ENCODE measurements around the gene LARP4.
"Not testable (repeated sequence)": the region's sequence is repeated elsewhere in the genome, so short reads cannot be mapped to it uniquely, and the experiment has no call there.

Gene LARP4

DNA sequence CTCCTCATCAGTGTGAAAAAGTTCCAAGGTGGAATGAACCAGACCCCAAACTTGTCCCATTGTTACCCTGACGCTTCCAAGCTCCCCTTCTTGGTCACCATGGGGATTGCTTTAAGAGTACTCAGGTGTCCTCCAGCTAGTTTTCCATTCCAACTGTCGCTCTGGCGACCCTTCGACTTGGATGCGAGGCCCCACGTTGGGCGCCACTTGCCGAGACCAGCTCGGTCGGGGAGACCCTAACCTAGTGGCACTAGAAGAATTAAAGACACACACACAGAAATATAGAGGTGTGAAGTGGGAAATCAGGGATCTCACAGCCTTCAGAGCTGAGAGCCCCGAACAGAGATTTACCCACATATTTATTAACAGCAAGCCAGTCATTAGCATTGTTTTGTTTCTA is 97.4 kb downstream of the LARP4 start:
- not testable (repeated sequence) for DNase-seq

DNA sequence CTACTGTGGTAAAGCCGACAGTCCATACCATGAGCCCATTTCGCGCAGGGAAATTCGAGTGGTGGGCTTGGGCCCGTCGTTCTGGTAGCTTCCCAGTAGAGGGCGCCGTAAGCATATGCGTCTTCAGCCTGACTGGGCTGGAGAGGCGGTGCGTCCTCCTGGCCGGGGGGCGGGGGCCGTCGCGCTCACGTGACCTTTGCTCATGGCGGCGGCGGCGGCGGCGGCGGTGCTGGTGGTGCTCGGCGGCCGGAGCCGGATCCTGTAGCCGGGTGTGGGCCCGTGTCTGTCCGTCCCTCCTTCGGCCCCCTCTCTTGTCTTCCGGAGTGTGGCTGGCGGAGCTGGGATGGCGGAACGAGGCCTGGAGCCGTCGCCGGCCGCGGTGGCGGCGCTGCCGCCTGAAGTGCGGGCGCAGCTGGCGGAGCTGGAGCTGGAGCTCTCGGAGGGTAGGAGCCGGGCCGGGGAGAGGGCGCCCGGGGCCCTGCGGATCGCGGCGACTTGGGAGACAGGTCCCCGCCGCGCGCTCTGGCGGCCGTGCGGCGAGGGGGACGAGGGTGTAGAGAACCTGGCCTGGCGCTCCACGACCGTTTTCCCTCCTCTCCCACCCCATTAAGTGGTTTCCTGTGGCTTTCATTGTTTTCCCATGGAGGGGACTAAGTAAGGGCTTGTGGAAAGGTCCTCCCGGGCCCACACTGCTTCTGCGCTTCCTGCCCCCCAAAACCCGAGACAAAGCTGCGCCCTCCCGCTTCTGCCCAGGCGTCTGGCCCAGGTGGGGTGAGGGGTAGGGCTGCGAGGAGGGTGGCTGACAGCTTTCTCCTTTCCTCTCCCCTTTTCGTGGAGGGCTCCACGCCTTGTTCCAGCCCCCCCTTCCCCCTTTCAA is 104.4 kb downstream of the LARP4 start, which contains the start of gene DIP2B:
Gene DIP2B (plus strand): TSS at position 188 of the 877 bp plus-strand sequence. CDS start 156 bp downstream, at position 344.
- DNase-seq, result peak; percentile 90

DNA sequence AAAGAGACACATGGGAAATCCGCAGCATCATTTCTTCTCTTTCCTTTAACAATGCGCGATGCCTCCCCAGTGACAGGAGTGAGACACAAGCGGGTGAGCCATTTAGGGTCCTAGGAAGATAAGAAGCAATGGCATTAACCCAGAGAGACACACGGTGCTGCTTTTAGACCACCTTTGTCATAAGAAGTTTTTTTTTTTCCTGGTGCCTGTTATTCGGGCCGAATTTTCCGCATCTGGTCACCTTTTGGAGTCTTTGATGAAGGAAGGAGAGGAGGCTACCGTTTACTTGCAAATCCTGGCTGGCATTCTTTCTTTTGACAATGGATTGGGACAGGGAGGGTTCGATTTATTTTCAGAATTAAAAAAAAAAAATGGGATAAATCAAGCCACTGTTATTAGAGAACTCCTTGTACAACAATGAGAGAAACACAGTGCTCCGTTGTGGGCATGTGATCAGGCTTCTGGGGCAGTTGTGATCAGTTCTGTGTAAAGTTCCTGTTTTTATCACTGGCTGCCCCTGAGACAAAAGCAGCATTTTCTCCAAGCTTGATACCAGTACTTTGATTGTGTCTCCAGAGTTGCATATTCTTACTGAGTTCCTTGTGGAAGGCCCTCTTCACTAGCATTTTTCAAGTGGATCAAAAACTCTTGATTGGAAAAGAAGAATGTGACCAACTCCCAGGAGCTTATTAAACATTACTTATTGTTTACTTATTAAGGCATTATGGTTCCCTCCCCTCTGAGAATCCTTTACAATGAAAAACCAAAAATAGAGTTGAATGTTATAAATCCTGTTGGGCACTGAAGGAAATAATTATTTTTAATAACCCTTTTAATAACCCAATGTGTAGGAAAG is 105.2 kb downstream of the LARP4 start:
- no peak for DNase-seq

DNA sequence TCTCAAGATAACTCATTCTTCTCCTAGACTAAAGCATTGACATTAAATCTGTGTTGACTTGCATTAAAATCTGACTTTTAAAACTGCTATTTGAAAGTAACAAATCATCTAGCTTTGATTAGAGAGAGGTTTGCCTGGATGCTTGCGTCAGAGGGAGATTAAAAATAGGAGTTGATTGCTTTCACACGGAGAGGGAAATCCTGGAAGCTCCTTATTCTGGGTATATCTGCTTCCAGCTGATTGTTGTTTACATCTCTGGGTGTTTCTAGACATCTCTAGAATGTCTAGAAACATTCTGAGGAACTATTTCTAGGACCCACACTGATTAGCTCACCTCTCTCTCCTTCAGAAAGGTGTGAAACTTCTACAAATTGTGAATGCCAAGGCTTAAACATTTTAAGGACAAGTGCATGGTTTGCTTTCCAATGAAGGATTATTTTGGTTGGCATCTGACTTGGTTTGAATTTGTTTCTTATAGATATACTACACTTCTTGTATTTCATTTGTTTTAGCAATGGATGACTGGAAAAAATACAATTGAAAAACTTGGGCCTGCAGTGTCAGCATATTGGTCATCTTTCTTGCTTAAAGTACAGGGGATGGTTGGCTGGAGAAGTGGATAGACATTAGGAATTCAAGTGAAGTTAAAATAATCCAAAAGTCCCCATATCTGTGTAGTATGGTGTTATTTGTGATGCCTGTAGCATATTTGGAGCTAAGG is 106.2 kb downstream of the LARP4 start:
- no peak for DNase-seq

DNA sequence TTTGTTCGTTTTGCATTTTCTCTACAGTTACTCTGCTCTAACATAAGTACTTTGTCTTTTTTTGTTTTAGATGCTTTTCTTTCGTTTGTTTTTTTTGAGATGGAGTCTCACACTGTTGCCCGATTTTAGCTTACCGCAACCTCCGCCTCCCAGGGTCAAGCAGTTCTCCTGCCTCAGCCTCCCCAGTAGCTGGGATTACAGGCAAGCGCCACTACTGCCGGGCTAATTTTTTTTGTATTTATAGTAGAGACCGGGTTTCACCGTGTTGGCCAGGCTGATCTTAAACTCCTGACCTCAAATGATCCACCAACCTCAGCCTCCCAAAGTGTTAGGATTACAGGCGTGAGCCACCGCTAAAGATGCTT is 106.8 kb downstream of the LARP4 start:
- no peak for DNase-seq

DNA sequence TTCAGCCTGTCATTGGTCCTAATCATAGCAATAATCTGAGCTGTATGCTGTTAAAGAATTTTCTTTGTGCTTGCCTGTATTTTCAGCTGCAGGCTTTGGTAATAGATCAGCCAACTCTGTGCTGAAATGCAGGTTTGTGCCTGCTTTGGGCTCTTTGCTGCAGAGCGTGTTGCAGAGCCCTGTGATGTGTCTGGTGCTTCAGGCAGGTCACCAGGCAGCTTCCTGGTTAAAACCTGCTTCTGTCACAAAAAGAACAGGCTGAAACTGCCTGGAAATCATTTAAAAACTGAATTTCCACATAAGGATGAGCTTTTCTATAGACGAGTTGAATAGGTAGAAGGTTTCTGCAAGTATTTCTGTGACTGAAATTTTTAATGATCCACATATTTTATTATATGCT is 107.2 kb downstream of the LARP4 start:
- no peak for DNase-seq

DNA sequence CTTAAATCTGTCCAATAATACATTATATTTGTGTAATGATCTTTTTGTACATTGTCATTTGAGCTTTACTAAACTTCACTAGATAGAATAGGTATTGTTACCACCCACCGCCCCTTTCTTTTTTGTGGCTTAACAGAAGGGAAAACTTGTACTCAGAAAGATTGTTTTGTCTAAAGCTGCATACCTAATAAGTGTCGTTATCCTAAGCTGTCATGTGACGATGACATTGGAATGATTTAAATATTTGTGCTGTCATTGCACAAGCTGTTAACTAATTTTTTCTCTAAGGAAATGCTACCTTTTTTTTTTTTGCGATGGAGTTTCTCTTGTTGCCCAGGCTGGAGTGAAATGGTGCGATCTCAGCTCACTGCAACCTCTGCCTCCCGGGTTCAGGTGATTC is 107.7 kb downstream of the LARP4 start:
- no peak for DNase-seq

DNA sequence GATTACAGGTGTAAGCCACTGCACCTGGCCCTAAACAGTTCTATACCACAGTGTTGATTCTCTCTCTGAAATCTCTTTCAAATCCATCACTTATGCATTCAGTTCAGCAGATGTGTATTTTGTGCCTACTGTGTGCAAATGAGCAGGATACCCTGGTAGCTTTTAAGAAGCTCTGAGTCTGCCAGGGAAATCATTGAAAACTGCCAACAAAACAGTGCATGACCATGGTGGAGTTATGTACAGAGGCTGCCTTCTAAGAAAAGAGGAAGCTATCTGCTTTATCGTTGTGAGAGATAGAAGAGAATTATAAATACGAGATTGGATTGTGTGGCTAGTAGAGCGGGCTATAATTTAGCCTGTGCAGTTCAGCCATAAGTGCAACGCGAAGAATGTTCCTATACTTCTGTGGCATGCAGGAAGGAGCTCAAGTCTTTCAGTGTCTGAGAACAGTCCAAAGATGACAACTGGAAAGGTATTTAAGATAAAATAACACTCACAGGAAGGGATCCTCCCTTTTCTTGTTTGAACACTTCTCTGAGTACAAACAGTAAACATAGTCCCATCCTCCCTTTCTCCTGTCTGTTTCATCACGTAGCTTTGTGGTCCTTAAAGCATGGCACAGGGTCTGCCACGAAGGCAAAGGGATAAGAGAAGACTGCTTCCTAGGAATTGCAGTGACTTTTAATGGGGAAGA is 108.4 kb downstream of the LARP4 start:
- DNase-seq, result no peak

DNA sequence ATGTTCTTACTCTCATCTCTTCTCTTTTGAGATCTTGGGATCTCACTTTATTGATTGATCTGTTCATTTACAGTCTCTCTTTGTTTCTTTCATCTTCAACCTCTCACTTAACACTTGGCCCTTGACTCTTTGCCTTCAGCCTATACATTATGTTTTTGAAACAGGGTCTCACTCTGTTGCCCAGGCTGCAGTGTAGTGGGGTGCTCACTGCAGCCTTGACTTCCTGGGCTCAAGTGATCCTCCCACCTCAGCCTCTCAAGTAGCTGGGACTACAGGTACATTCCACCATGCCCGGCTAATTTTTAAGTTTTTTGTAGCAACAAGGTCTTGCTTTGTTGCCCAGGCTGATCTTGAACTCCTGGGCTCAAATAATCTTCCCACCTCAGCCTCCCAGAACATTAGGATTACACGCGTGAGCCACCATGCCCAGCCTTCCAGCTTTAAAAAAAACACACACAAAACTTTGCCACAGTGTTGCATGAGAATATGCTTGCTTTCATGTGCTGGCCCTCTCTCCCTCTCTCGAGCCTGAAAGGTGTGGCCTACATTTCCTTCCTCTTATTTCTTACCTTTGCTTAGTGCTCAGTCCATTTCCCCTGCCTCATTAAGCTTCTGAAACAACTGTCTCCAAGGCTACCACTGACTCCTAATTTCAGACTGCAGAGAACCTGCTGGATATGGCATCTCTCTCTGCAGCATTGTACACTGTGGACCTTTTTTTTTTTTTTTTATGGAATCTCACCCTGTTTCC is 114.0 kb downstream of the LARP4 start:
- DNase-seq, result no peak

DNA sequence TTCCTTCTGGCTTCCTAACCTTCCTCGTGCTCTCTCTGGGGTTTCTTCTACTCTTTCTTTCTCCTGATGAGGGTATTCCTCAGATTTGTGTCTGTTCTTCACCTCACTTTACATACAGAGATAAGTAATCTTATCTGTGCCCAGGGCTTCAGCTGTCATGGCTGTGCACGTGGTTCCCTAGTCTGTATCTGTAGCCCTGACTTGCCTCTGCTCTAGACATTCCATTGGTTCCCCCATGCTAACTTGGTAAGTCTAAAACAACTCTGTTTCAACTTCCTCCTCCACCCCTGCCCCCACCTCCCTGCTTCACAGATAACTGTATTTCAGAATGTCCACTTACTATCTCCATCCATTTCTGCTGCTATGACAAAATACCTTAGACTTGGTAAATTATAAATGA is 114.9 kb downstream of the LARP4 start:
- no peak for DNase-seq

DNA sequence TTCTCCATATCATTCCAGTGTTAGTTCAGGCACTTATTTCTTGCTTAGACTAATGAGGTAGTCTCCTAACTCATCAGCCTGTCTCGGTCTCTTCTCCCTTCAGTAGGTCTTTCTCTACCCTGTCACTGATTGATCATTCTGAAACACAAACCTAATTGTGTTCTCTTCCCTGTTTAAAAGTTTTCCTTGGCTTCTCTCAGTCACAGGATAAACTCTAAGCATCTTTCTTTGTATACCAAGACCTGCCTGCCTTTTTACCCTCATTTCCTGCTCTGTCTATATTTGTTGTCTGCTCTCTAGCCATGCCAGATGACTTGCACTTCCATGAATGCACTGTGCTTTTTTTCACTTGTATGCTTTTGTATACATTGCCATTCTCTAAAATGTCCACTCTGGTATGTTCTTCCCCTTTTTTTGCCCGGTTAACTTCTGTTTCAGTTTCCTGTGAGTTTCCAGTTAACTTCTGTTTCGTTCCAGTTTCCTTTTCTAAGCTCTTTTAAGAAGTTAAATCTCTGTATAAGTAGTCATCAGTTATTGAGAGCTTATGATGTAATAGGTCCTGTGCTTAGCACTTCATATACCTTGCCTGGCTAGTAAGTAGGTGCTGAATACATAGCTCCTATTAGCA is 116.8 kb downstream of the LARP4 start:
- no peak for DNase-seq

DNA sequence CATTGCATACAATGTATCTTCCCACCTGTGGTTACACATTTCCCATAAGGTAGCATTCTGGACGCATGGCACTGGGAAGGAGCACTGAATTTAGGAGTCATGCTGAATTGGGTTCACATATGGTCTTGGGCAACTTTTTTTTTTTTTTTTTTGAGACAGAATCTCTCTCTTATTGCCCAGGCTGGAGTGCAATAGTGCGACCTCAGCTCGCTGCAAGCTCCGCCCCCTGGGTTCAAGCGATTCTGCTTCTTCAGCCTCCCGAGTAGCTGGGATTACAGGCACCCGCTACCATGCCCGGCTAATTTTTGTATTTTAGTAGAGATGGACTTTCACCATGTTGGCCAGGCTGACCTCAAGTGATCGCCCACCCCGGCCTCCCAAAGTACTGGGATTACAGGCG is 117.4 kb downstream of the LARP4 start:
- no peak for DNase-seq

DNA sequence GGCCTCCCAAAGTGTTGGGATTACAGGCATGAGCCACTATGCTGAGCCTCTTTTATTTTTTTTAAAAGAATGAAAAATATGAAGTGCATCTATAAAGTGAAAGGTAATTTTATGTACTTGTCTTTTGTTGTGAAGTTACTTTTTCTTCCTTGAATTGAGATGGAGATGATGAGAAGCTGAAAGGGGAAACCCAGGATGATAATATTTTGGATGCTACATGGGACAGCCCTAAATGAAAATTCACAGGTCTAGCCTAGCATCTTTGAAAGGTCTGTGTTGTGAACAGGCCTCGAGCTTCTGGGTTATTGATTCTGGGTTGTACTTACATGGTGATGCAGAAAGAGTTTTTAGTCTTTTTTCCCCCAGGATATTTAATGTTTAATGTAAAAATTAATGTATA is 118.7 kb downstream of the LARP4 start:
- no peak for DNase-seq

DNA sequence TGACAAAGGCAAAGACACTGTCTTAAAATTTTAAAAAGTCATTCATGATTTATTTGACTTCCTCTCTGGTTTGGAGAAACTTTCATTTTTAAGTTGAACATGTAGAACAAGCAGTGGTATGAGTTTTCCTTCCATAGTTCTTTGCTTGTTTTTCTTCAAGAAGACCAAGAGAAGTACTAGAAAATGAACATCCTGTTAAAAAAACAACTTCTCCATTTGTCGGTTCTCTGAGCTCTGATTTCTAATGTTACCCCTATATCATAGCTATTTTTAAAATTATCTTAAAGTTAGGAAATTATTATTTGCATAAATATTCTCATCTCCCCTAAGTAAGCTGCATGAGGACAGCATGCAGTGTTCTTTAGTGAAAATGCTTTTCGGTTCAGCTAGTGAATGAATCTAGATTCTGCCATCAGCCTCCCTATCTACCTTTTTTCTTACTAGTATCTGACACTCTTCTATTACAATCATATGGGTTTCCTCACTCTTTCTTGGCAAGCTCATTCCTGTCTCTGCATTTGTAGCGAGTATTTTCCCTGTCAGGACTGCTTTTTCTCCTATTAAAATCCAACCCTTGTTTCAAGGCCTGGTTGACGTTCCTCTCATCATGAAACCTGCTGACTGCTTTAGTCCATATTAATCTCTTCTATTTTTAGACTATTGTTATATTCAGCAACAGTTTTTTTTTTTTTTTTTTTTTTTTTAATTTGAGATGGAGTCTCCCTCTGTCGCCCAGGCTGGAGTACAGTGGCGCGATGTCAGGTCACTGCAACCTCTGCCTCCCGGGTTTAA is 119.9 kb downstream of the LARP4 start:
- DNase-seq, result no peak

DNA sequence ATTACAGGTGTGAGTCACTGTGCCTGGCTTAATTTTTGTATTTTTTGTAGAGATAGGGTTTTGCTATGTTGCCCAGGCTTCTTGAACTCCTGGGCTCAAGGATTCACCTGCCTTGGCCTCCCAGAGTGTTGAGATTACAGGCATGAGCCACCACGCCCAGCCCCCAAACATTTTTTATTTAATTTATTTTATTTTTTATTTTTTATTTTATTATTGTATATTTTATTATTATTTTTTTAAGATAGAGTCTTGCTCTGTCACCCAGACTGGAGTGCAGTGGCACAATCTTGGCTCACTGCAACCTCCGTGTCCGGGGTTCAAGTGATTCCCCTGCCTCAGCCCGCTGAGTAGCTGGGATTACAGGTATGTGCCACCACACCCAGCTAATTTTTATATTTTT is 121.1 kb downstream of the LARP4 start:
- not testable (repeated sequence) for DNase-seq

DNA sequence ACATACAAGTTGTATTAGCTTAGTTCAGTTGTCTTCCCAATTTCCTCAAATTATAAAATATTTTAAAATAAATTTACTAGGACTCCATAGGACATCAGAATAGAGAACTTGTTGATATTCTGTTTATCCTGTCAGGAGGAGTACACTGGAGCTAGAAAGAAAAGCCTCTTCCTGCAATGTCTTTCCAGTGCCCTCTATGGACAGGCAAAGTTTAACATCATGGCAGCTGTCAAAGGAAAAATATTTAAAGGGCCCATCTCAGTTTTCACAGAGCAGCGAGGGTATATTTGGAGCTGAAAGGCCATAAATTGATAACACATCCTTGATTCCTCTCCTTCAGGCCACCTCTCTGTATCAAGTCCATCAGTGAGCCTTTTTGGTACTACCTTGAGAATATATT is 123.1 kb downstream of the LARP4 start:
- no peak for DNase-seq

DNA sequence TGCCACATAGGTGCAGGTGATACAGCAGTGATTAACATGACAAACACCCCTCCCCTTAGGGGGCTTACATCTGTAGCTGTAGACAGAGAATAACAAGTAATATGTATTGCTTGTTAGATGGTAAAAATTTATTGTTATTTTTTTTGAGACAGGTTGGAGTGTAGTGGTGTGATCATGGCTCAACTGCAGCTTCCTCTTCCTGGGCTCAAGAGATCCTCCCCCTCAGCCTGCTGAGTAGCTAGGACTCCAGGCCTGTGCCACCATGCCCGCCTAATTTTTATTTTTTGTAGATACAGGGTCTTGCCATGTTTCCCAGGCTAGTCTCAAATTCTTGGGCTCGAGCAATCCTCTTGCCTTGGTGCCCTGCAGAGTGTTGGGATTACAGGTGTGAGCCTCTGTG is 123.9 kb downstream of the LARP4 start:
- no peak for DNase-seq

DNA sequence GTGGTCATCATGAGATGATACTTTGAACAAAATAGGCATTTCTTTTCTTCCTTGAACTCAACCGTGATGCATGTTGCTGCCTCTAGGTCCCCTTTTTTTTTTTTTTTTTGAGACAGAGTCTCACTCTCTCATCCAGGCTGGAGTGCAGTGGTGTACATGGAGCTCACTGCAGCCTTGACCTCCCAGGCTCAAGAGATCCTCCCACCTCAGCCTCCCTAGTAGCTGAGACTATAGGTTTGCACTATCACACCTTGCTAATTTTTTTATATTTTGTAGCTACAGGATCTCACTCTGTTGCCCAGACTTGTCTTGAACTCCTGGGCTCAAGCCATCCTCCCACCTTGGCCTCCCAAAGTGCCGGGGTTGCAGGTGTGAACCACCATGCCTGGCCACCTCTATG is 124.7 kb downstream of the LARP4 start:
- no peak for DNase-seq

DNA sequence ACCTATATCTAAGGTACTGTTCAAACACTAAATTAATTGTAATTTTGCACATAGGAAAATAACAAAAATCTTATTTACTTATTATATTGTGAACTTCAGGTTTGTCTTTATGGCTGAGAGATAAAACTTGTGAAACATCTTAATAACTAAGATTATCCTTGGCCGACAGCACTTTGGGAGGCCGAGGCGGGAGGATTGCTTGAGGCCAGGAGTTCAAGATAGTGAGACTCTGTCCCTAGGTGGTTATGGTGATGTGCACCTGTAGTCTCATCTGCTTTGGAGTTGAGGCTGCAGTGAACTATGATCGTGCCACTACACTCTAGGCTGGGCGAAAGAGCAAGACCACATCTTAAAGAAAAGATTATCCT is 126.7 kb downstream of the LARP4 start:
- no peak for DNase-seq

DNA sequence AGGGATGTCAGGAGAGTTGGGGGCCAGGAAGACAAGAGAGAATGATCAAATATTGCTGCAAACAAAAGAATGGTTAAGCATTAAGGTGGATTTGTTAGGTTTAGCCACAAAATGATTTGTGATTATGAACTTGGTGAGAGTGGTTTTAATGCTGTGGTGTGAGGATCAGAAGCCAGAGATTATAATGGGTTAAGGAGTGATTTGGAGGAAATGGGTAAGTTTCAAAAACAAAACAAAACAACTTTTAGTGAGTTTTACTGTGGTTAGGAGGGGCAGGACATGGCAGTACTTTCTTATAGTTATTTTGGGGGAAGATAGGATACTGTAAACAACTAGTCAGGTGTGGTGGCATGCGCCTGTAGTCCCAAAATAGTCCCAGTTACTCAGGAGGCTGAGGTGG is 128.1 kb downstream of the LARP4 start:
- DNase-seq, result no peak

DNA sequence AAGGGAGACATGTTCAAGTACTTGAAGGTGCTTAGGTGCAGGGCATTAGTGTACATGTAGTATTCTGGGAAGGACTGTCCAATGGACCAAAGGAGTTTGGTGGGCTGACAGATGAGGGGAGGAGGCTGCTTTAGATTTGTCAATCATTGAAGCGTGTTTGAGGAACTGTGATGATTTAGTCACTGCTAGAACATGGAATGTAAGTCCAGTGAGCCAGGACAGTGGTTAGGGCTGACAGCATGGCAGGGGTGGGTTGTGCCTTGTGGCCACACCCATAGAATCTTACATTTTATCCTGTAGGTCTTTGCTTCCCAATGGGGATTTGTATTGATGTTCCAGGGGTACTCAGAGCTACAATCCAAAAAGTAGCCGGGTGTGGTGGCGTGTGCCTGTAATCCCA is 128.7 kb downstream of the LARP4 start:
- DNase-seq, result no peak

All from NCI-H510A treated with DMSO at 0.1 percent for 48 hours (cell line).